Eye (tissue), 1 donor: Measurements from ENCODE around the gene GOLGA2.
A peak's percentile ranks its signal among the peaks of the same experiment; 100 is the strongest.
"Not testable (repeated sequence)": the region's sequence is repeated elsewhere in the genome, so short reads cannot be mapped to it uniquely, and the experiment has no call there.

ENCODE experiments used
- DNase-seq: peaks from one replicate; pipeline ENCODE4 v3.0.0-alpha.2; 2015

Gene GOLGA2

DNA sequence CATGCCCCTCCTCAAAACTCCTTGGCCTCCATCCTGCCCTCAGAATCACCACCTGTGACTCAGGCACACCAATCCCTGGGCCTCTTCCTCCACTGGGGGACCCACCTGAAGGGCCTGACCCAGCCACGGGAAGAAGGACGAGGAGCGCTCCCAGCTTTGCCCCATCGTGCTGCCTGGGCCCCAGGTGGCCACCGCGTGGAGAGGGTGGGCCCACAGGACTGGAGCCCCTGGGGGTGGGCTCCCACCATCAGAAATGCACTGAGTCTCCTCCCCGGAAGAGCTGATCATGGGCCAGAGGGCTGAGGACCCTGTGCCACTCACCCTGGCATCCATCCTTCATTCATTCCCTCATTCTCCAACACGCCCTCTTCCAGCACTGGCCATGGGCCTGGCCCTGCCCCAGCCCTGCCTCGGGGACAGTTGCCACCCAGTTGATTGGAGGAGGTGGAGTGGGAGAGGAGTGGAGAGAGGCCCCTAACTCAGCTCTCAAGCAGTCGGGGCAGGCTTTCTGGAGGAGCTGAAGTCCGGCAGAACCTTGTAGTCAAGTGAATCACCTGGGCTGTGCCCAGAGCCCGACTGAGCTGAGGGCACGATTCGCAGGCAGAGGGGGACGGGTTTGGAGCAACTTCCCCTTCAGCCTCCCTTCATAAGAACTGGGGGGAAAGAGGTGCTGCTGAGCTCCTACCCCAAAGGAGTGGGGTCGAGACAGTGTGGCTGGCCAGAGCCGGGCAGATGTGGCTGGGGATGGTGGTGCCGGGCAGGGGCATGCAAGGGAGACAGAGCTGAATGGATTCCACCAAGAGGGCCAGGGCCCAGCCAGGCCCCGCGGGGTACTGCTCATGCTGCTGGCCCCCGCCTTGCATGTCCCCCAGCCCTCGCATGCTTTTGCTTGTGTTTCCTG is 43.0 kb downstream of the GOLGA2 start:
- no peak for DNase-seq

DNA sequence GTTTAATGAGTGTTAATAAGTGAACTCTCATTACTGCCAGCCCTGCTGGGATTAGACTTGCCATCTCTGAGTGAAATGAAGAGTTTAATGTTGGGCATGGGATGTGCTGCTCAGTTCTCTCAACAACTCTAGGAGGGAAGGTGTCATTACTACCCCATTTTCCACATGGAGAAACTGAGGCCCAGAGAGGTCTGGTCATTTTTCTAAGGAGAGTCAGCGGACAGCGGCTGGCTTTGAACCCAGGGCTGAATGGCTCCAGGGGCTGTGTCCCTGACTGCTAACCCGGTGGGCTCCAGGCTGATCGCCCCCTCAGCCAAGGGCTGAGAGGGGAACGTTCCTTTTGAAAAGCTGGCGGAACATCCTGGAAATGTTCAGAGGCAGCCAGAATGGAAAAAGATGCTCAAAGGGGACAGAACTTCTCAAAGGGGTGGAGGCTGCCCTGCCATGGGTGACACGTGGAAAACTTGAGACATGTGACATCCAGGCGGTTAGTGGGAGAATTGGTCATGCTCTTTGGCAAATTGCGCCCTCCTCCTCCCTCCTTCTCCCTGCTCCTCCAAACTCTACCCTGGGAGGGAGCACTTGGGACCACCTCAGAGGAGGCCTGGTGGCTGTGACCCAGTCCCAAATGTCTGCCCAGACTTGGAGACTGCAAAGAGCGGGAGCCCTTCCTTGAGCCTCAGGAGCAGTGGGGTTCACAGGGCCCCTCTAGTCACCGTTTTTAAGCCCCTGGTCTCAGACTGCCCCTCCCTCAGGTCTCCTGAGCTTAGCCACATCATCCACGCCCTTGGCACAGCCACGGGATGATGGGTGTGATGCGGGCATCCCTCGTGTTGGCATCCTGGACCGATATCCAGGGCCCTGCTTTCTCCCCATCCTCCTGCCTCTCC is 43.9 kb downstream of the GOLGA2 start:
- DNase-seq = no peak

DNA sequence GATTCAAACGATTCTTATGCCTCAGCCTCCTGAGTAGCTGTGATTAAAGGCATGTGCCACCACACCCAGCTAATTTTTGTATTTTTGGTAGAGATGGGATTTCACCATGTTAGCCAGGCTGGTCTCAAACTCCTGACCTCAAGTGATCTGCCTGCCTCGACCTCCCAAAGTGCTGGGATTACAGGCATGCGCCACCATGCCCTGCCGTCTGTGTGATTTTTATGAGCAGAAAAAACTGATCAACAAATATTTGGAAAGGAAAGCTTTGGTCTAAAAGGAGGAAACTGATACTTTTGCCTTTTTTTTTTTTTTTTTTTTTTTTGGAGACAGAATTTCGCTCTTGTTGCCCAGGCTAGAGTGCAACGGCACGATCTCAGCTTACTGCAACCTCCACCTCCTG is 44.9 kb downstream of the GOLGA2 start:
- not testable (repeated sequence) for DNase-seq

DNA sequence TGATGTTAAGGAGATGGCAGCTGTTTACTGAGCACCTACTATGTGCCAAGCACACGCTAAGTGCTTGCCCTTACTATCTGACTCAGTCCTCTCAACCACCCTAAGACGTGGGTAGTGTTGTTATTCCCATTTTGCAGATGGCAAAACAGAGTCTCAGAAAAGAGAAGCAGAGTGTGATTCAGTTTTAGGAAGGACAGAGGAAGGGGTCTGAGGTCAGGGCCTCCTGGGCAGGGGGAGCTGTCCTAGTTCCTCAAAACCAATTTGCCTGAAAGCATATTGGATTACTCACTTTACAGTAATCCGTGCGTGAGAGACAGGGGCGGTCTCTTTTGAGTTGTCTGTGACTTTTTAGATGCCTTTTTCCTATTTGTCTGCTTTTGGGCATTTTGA is 49.4 kb downstream of the GOLGA2 start:
- DNase-seq = no peak

DNA sequence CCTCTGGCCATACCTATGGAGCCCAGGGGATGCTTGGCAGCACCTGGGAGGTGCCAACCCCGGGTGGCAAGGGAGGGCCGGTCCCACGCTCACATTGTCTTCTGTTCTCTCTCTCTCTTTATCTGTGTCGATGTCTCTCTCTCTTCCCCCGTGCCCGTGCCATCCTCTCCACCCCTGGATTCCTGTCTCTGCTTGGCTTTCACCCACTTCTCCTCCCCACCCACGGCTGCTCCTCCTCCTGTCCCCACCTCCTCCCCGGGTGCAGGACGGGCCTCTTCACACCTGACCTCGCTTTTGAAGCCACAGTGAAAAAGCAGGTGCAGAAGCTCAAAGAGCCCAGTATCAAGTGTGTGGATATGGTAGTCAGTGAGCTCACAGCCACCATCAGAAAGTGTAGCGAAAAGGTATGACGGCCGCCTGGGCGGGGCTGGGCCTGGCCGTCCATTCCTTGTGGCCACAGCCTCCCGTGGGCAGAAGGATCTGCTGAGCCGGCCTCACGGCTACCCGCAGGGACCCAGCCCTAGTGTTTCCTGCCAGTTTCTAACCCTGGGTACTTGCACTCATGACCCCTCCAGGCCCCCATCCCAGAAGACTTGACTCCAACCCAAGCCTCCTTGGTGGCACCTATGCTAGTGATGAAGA is 49.9 kb downstream of the GOLGA2 start:
- DNase-seq = no peak

DNA sequence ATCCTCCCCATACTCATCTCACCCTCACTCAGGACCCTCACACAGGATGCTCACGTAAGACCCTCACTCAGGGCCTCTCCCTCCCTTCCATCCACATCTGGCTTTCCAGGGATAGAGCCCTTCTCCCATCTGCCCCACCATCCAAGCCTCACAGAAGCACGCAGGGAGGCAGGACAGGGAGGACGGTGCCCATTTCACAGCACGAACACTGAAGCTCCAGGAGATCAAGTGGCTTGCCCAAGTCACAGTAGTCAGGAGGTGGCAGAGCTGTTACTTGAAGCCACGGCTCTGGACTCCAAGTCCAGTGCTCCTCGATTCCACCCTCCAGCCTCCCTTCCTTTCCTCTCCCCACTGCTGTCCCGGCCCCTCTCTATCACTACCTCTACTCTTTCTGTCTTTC is 50.9 kb downstream of the GOLGA2 start:
- DNase-seq = no peak

DNA sequence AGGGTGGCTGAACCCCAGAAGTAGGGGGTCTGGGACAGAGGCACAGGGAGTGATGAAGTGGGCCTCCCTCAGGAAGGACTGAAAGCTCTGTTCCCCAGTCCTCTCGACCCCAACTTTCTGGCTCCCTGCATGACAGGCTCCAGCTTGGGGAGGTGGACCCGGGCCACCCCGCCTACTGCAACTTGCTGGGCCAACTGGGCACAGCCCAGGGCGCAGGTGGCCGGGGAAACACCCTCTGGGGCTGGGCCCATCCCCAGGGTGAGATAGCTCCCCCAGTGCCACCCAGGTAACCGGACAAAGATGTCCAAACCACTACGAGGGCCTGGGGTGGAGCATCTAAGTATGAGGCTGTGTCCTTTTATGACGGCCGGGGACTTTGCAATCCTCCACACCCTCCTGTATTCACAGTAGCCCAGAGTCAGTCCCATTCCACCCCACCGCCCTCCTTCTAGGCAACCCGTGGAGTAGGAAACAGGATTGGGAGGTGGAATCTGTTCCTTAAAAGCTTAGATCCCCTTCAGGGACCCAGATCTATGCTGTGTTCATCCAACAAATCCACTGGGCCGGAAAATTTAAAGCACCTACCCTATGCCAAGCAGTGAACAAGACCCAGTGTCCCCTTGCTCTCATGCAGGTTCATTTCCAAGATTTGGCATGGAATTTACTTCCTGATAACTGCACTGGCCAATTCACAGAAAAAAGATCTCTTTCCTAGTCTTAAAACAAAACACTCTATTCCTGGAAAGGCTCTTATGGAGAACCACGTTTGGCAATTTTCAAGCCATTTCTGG is 52.7 kb downstream of the GOLGA2 start:
- no peak for DNase-seq

DNA sequence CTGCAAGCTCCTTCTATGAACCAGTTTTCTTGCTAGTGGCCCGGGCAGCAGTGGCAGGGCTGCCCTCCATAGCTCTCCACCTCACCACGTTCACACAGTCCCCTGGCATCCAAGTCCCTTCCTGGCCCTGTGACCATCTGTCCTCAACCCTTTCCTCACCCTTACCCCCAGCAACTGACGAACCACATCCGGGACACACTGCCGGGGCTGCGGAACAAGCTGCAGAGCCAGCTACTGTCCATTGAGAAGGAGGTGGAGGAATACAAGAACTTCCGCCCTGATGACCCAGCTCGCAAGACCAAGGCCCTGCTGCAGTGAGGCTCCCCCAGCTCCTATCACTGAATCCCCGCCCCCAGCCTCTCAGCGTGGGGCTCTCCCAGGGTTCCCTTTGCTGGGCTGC is 53.8 kb downstream of the GOLGA2 start:
- DNase-seq = no peak

DNA sequence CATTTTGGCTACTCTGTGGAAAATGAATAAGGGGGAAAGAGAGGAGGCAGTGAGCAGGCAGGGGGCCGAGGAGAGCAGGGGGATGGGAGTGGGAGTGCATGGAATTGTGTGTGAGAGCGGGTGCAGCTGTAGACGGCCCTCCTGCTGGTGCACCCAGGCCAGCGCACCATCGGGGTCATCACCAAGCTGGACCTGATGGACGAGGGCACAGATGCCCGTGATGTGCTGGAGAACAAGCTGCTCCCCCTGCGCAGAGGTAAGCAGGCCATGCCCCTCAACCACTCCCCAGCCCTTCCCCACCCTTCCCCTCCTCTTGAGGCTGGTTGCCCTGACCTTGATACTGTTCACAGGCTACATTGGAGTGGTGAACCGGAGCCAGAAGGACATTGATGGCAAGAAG is 56.0 kb downstream of the GOLGA2 start:
- no peak for DNase-seq

DNA sequence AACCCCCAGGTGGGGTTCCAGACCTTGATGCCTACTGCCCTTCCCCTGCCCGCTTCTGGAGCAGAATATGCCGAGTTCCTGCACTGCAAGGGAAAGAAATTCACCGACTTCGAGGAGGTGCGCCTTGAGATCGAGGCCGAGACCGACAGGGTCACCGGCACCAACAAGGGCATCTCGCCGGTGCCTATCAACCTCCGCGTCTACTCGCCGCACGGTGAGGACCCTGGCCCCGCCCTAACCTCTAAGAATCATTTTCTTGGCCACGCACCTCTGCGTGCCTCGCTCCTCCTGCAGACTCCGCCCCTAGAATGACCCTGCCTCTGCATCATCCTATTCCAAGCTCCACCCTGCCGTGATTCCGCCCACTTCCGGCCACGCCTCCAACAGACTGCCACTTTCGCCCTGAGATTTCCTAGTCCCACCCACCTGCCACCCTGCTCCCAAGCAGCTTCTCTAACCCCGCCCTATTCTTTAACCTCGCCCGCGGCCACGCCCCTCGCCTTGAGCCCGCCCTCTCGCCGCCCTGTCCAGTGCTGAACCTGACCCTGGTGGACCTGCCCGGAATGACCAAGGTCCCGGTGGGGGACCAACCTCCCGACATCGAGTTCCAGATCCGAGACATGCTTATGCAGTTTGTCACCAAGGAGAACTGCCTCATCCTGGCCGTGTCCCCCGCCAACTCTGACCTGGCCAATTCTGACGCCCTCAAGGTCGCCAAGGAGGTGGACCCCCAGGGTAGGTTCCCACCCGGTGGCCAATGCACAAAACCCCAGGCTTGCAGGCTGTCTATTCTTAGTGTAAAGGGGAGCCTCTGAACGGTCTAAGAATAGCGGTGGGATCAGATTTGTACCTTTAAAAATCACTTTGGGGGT is 57.1 kb downstream of the GOLGA2 start:
- peak; percentile 97 for DNase-seq

DNA sequence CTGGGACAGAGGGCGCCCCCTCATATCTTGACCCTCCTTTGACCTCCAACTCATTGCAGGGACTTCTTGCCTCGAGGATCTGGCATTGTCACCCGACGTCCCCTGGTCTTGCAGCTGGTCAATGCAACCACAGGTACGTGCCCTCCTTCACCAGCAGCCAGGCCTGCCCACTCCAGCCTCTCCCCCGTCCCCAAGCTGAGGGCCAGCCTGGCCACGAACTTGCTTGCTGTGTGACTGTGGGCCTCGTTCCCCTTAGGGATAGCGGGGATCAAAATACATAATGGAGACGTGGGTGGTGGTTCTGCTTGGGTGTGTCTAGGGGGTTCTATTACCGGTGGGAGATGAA is 57.7 kb downstream of the GOLGA2 start:
- no peak for DNase-seq

DNA sequence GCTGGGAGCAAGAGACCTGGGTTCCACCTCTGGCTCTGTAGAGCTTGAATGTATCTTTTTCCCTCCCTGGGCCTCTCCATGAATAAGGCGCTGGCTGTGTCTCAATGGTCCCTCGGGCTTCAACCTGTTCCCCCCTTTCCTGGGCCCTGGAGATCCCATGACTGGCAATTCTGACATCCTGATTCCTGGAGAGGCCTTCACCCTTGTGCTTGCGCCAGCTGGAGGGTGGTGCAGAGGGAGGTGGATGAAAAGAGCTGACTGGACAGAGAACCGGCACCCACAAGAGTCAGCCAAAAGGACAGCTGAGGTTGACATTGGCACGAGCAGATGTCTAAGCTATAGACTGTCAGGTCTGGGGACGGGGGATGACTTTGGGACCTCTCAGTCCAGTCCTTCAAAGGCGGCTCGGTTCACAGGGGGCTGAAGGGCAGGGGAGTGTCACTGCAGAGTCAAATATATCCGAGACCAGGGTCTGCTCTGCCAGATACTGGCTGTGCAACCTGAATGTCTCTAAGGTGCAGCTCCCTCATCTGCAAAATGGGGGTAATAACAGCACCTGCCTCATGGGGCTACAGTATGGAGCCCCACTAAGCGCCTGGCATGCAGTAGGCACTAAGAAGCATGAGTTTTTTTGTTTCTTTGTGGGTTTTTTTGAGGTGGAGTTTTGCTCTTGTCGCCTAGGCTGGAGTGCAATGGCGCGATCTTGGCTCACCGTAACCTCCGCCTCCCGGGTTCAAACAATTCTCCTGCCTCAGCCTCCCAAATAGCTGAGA is 58.8 kb downstream of the GOLGA2 start:
- no peak for DNase-seq

DNA sequence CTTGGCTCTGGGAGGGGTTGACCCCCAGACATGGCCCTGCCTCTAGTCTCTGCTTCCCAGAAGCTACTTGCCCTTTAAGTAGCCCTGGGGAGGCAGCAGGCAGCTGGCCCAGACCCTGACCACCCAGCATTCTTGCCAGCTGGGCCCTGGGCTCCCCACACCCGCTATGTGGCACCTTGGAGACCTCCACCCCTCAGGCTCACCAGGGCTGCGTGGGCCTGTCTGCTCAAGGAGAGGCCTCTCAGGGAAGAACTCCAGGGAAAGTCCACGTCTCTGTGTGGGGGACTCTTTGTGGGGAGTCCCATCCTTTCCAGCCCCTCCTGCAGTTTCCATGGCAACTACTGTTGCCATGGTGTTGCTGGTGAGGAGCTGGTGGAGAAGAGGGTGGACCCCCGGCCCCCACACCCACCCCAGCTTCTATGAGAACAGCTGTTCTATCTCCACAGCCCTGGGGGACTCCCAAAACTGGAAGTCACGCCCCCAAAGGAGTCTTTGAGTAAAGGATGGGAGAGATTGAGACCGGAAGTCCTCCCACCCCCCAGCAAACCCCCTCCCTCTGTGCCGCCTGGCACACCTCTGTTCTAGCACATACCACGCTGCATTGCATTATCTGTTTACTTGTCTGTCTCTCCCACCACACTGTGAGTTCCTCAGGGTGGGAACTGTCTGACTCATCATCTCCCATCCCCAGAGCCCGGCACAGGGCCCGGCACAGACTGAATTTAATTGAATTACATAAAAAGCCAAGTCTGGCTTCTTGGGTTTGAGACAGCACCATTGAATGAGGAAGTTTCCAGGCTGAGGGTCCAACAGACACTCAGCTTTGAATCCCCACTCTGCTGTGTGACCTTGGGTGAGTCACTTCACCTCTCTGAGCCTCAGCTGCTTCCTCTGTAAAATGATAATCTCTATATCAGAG is 60.1 kb downstream of the GOLGA2 start:
- no peak for DNase-seq

DNA sequence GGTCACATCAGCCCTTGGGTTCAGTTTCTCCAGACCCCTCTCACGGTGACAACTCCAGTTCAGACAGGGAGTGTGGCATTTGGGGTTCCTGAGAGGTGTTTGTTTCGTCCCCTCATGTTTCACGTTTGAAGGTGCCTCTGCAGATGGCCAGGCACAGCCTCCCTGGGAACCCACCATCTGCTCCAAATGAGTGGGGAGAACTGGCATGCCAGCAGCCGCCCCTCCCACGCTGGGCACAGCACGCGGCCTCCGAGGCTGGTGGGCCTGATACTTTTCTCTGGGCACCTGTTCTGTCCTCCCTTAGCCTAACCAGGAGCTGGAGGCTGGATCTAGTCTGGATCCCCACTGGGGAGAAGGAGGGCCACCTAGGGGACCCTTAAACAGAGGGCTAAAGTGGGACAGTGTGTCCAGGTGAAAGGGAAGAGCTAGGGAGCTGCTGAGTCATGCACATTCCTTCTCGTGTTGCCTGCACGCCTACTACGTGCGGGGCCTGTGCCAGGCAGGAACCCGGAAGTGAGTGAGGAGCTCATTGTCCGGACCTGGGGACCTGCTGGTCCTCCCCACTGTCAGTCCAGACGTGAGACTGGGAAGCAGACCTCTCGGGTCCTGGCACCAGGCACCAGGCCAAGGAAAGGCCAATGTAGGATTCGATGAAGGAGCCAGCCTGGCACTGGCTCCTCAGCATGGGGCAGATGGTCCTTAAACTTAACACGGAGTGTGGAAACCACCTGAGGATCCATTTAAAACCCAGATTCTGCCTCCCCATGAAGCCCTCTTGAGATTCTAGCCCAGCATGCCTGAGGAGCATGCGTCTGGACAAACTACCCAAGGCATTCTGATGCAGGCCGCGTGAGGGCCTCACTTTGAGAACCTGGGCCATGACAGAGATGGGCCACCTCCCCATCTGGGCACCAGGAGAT is 61.0 kb downstream of the GOLGA2 start:
- DNase-seq = no peak

DNA sequence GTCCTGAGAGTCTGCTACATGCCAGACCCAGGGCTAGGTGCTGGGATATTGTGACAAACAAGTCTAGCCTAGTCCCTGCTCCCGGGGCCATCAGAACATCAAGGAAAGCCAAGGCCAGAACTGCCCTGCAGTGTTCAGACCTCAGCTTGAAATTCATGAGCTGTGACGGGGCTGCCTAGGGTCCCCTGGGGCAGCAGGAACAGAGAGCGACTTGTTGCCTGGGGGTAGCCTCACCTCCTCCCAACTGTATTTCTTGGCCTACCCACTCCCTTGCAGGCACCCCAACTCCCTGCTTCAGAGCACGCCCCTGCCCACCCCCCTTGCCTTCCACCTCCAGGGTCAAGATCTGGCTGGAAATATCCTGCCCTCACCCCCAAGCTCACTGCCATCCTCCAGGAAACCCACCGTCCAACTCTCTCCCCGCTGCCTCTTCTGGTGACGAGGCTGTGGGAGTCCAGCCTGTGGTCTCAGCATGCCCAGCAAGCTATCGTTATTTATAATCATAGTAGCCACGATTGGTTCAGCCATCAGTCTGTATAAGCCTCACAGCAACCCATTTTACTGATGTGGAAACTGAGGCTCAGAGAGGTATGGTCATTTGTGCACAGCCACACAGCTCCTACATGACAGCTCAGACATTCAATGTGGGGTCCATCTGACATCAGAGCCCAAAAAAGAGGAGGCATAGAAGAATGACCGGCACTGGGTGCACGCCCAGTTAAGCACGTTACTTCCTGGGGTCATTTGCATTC is 61.9 kb downstream of the GOLGA2 start:
- no peak for DNase-seq

DNA sequence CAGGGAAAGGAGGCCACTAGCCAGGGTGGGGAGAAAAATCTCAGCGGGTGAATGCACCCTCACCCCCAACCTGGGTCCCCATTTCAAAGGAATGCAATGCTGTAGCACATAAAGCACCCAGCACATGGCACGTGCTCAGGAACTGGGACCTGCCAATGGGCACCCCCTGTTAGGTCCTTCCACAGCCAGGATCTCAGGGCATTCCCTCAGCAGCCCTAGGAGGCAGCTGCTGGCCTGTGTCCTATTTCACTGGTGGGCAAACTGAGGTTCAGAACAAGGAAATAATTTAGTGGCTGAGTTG is 63.9 kb downstream of the GOLGA2 start:
- no peak for DNase-seq

DNA sequence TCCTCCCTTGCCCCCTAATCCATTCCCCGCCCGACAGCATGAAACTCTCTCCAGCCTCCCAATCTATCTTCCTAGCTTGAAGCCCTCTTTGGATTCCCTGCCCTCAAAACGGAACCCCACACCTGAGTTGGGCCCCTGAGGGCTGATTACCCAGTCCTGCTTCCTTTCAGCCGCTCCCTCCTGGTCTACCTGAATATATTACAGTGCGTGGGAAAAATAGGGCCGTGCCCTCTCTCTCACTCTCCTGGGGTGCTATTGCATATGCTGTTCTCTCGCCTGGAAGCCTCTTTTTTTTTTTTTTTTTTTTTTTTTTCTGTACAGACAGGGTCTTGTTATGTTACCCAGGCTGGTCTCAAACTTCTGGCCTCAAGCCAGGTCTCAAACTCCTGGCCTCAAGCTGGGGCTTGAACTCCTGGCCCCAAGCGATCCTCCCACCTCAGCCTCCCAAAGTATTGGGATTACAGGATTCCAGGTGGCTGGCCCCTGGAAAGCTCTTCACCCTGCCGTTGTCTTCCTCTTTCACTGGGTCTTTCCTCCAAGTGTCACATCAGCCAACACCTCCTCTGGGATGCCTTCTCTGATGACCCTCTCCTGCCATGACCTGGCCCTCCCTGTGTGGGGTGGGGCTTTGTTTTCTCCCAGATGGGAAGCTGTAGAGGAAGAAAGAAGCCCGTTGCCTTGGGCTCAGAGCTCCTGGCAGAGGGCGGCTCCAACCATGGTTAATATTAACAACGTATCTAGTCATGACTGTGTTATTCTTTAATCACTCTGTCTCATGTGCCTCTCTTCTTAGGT is 64.4 kb downstream of the GOLGA2 start:
- no peak for DNase-seq
